Hepatocyte (in vitro differentiated cells): ENCODE measurements around the gene CLEC4F.

Source experiments
- CTCF ChIP-seq: fragments of 200-600 bp; sonication (generic); IDR thresholded peaks from 2 replicates; pipeline ENCODE4 v1.5.1; 2016; ENCODE audit warnings: antibody characterized with exemption, mild to moderate bottlenecking; ENCODE audit not compliant: poor library complexity
- EZH2 ChIP-seq: fragments of 200-600 bp; sonication (generic); IDR thresholded peaks from 2 replicates; pipeline ENCODE4 v1.6.1; 2016; ENCODE audit warnings: antibody characterized with exemption, mild to moderate bottlenecking, borderline replicate concordance
- EZH2phosphoT487 ChIP-seq: fragments of 200-600 bp; sonication (generic); IDR thresholded peaks from one replicate; pipeline ENCODE4 v1.6.1; 2018; ENCODE audit warnings: antibody characterized with exemption, mild to moderate bottlenecking, low read depth, moderate library complexity; ENCODE audit not compliant: unreplicated experiment, severe bottlenecking

- TF ChIP-seq CTCF: no peak
- TF ChIP-seq EZH2: no peak
- TF ChIP-seq EZH2phosphoT487: no peak
These were observed 34.0 kb upstream of the CLEC4F start for GRCh38 chr2:70854411-70854810.
